ENCODE results near the gene ABCA13.

Gene ABCA13

DNA sequence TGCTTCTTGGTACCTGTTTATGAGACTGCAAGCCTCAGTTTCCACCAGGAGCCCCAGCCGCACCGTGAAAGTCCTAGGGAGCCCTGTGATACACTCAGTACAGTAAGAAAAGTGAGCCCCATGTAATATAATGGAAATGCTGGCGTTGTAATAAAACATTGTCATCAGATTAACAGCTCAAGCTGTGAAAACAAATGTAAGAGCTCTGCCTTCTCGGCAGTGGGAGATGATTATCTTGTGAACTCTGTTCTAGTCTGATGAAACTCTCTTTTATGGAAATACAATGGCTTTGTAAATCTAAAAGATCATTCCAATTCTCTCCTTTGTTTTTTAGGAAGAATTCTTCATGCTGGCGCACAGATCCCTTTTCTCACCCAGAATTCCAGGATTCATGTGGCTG is 299.9 kb downstream of the ABCA13 start:
- TF ChIP-seq FOXP2 (optimal IDR thresholded peaks at IDR 0.05; ENCODE audit: borderline replicate concordance, extremely low read depth, extremely low read length, insufficient read depth) (no peak), SIN3A (IDR thresholded peaks at IDR 0.05; ENCODE audit: borderline replicate concordance, insufficient read depth, low read length) (no peak), TAF1 (IDR thresholded peaks at IDR 0.05; ENCODE audit: borderline replicate concordance, insufficient read depth, low read length) (no peak)
- TF ChIP-seq, protein P1, sequence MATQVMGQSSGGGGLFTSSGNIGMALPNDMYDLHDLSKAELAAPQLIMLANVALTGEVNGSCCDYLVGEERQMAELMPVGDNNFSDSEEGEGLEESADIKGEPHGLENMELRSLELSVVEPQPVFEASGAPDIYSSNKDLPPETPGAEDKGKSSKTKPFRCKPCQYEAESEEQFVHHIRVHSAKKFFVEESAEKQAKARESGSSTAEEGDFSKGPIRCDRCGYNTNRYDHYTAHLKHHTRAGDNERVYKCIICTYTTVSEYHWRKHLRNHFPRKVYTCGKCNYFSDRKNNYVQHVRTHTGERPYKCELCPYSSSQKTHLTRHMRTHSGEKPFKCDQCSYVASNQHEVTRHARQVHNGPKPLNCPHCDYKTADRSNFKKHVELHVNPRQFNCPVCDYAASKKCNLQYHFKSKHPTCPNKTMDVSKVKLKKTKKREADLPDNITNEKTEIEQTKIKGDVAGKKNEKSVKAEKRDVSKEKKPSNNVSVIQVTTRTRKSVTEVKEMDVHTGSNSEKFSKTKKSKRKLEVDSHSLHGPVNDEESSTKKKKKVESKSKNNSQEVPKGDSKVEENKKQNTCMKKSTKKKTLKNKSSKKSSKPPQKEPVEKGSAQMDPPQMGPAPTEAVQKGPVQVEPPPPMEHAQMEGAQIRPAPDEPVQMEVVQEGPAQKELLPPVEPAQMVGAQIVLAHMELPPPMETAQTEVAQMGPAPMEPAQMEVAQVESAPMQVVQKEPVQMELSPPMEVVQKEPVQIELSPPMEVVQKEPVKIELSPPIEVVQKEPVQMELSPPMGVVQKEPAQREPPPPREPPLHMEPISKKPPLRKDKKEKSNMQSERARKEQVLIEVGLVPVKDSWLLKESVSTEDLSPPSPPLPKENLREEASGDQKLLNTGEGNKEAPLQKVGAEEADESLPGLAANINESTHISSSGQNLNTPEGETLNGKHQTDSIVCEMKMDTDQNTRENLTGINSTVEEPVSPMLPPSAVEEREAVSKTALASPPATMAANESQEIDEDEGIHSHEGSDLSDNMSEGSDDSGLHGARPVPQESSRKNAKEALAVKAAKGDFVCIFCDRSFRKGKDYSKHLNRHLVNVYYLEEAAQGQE (IDR thresholded peaks at IDR 0.05; ENCODE audit: insufficient read depth in 1 of 2, low read depth in 2 of 2, low read length in 2 of 2): no peak

- TF ChIP-seq TAF1 (IDR thresholded peaks at IDR 0.05; ENCODE audit: borderline replicate concordance, insufficient read depth, low read length): no peak
- no peak for TF ChIP-seq POLR2AphosphoS5 (IDR thresholded peaks at IDR 0.05; ENCODE audit: low read depth, low read length)
- no peak for TF ChIP-seq SIN3A (IDR thresholded peaks at IDR 0.05; ENCODE audit: borderline replicate concordance, insufficient read depth, low read length)
- TF ChIP-seq FOXP2 (optimal IDR thresholded peaks at IDR 0.05; ENCODE audit: borderline replicate concordance, extremely low read depth, extremely low read length, insufficient read depth): no peak
- TF ChIP-seq, protein P1 (IDR thresholded peaks at IDR 0.05; ENCODE audit: insufficient read depth in 1 of 2, low read depth in 2 of 2, low read length in 2 of 2): no peak
Measured at GRCh38 chr7:48472640-48473039, 301.4 kb downstream of the ABCA13 start.

DNA sequence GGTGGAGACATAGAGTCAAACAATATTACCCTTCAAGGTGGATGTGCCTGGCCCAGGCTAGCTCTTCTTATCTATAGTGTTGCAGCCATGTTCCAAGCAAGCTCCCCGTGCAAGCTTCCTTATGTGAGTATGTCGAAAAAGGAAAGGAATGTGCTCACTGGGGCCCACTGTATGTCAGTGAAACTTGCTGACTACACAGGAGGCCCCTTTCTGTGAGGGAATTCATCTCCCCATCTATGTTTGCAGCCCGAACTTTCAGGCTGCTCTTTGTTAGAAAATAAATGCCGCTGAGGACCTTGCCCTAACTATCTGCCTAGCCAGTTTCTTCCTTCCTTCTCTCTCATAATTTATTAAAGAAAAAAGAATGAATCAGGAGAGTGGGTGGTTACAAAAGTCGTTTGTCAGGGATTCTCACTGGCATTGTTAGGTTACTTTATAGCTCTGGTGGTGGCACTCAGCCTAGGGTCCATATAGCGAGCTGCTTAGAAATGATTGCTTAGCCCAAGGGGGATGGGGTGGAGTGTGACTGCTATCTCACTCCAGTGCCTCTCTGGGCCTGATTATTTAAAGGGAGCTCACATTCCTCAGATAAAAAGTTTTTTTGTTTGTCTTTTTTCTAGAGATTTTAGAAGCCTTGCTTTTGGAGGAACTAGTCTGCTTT is 302.1 kb downstream of the ABCA13 start:
- TF ChIP-seq SIN3A (IDR thresholded peaks at IDR 0.05; ENCODE audit: borderline replicate concordance, insufficient read depth, low read length) (no peak), FOXP2 (optimal IDR thresholded peaks at IDR 0.05; ENCODE audit: borderline replicate concordance, extremely low read depth, extremely low read length, insufficient read depth) (no peak), POLR2AphosphoS5 (IDR thresholded peaks at IDR 0.05; ENCODE audit: low read depth, low read length) (no peak), TAF1 (IDR thresholded peaks at IDR 0.05; ENCODE audit: borderline replicate concordance, insufficient read depth, low read length) (no peak)
- TF ChIP-seq, protein P1 (IDR thresholded peaks at IDR 0.05; ENCODE audit: insufficient read depth in 1 of 2, low read depth in 2 of 2, low read length in 2 of 2): no peak

GRCh38 chr7:48481235-48481634 is 310.0 kb downstream of the ABCA13 start:
- TF ChIP-seq POLR2AphosphoS5 (IDR thresholded peaks at IDR 0.05; ENCODE audit: low read depth, low read length): no peak
- TF ChIP-seq, protein P1 (IDR thresholded peaks at IDR 0.05; ENCODE audit: insufficient read depth in 1 of 2, low read depth in 2 of 2, low read length in 2 of 2): no peak
- TF ChIP-seq SIN3A (IDR thresholded peaks at IDR 0.05; ENCODE audit: borderline replicate concordance, insufficient read depth, low read length): no peak
- no peak for TF ChIP-seq FOXP2 (optimal IDR thresholded peaks at IDR 0.05; ENCODE audit: borderline replicate concordance, extremely low read depth, extremely low read length, insufficient read depth)
- TF ChIP-seq TAF1 (IDR thresholded peaks at IDR 0.05; ENCODE audit: borderline replicate concordance, insufficient read depth, low read length): no peak
